ENCODE results near the gene GLP1R. TPM values are rescaled to one million over a fixed set of nuclear protein-coding genes. Genes with fewer than 3 reads are reported as not detected.

Gene GLP1R
- total RNA-seq, 1 experiment from 2014 or later = 1.8 TPM

GRCh38 chr6:39051399-39052122 is 3.0 kb downstream of the GLP1R start:
- CTCF ChIA-PET = interaction anchor here (1.5 kb wide), 1 partner anchor 15 kb away, joined by 8 read pairs; no protein-coding TSS in a partner anchor
- Mint-ChIP-seq H3K4me1 (peaks cover 20% of the 10 kb centered on the region), H3K27me3 (ENCODE audit: low read depth) (peaks cover 43% of the 10 kb centered on the region), H3K9me3 (no peaks in the 10 kb centered on the region), H3K4me3 (no peak overlapping the region), H3K36me3 (no peaks in the 10 kb centered on the region), H3K27ac (no peak overlapping the region)
- ATAC-seq (no peak), DNase-seq (ENCODE audit: low spot score) (no peak)
- TF ChIP-seq USF1 (CRISPR knock-in tag; IDR thresholded peaks at IDR 0.05) = no peak
- TF ChIP-seq ZNF219 (CRISPR knock-in tag; IDR thresholded peaks at IDR 0.05; ENCODE audit: borderline replicate concordance) = no peak
- TF ChIP-seq CDX4 (CRISPR knock-in tag; IDR thresholded peaks at IDR 0.05; ENCODE audit: borderline replicate concordance) = no peak
- no peak for TF ChIP-seq ETV6 (CRISPR knock-in tag; IDR thresholded peaks at IDR 0.05)
- TF ChIP-seq CREM (CRISPR knock-in tag; IDR thresholded peaks at IDR 0.05) = no peak
- TF ChIP-seq MYBL2 (CRISPR knock-in tag; IDR thresholded peaks at IDR 0.05) = no peak
- TF ChIP-seq ZNF263 (CRISPR knock-in tag; IDR thresholded peaks at IDR 0.05; ENCODE audit: low read depth) = no peak
- no peak for TF ChIP-seq TEAD1 (CRISPR knock-in tag; IDR thresholded peaks at IDR 0.05)
- no peak for TF ChIP-seq E2F4 (CRISPR knock-in tag; IDR thresholded peaks at IDR 0.05; ENCODE audit: borderline replicate concordance, low read depth)
- TF ChIP-seq TCF7 (CRISPR knock-in tag; IDR thresholded peaks at IDR 0.05; ENCODE audit: low read depth) = no peak
- no peak for TF ChIP-seq CTCF (IDR thresholded peaks at IDR 0.05)
- TF ChIP-seq RORB (CRISPR knock-in tag; IDR thresholded peaks at IDR 0.05) = no peak
- TF ChIP-seq ZSCAN18 (CRISPR knock-in tag; IDR thresholded peaks at IDR 0.05) = no peak
- TF ChIP-seq FOXK1 (CRISPR knock-in tag; IDR thresholded peaks at IDR 0.05) = no peak
- no peak for TF ChIP-seq SMAD4 (CRISPR knock-in tag; IDR thresholded peaks at IDR 0.05)
- no peak for TF ChIP-seq ZNF317 (CRISPR knock-in tag; IDR thresholded peaks at IDR 0.05; ENCODE audit: borderline replicate concordance, low read depth)
- TF ChIP-seq JUN (CRISPR knock-in tag; IDR thresholded peaks at IDR 0.05) = no peak
- TF ChIP-seq ATF1 (CRISPR knock-in tag; IDR thresholded peaks at IDR 0.05) = no peak
- POLR2A ChIA-PET = no interaction called here

GRCh38 chr6:39053016-39053624 is 4.5 kb downstream of the GLP1R start:
- H3K36me3 Mint-ChIP-seq = no peaks in the 10 kb centered on the region
- no peaks in the 10 kb centered on the region for H3K9me3 Mint-ChIP-seq
- H3K4me3 Mint-ChIP-seq = no peak overlapping the region
- ChIA-PET POLR2A (no interaction called here), CTCF (interaction anchor here (2.9 kb wide), 1 partner anchor 49 kb away, joined by 14 read pairs; no protein-coding TSS in a partner anchor)
- no peak for DNase-seq (ENCODE audit: low spot score)
- H3K4me1 Mint-ChIP-seq = peaks cover 17% of the 10 kb centered on the region
- no peak overlapping the region for H3K27ac Mint-ChIP-seq
- peaks cover 28% of the 10 kb centered on the region for H3K27me3 Mint-ChIP-seq (ENCODE audit: low read depth)
- no peak for ATAC-seq
- TF ChIP-seq E2F5 (CRISPR knock-in tag; IDR thresholded peaks at IDR 0.05) (no peak), USF2 (CRISPR knock-in tag; IDR thresholded peaks at IDR 0.05) (no peak), KAT7 (CRISPR knock-in tag; IDR thresholded peaks at IDR 0.05; ENCODE audit: borderline replicate concordance) (no peak), STAT6 (CRISPR knock-in tag; conservative IDR thresholded peaks at IDR 0.05; ENCODE audit: low read depth) (no peak), EMX1 (CRISPR knock-in tag; IDR thresholded peaks at IDR 0.05) (no peak), IRF1 (CRISPR knock-in tag; IDR thresholded peaks at IDR 0.05) (no peak)

Measured in WTC11 (cell line).